Central memory CD8-positive, alpha-beta T cell (primary cell): ENCODE measurements around the gene PDGFD.

Source experiments
- ATAC-seq: fragments of 150-1000 bp; cut with Tn5 transposase; replicated peaks from 2 replicates; pipeline ENCODE4 v1.10.0; 2022; ENCODE audit warnings: mild to moderate bottlenecking, moderate FRiP score, moderate number of reproducible peaks; ENCODE audit not compliant: poor library complexity, severe bottlenecking; ENCODE audit errors: extremely low read depth
- DNase-seq, 2 donors: peaks; one replicate each; pipeline ENCODE4 v3.0.0; 2021; ENCODE audit warnings: low spot score in 2 of 2
- H3K27ac Mint-ChIP-seq: one replicate; pipeline ENCODE4 v1.8.0; 2022; ENCODE audit warnings: low read depth, mild to moderate bottlenecking, moderate library complexity, mixed read lengths
- H3K27me3 Mint-ChIP-seq: one replicate; pipeline ENCODE4 v1.8.0; 2022; ENCODE audit warnings: mixed read lengths
- H3K36me3 Mint-ChIP-seq: one replicate; pipeline ENCODE4 v1.8.0; 2022; ENCODE audit warnings: mild to moderate bottlenecking, moderate library complexity, mixed read lengths; ENCODE audit not compliant: insufficient read depth
- H3K4me1 Mint-ChIP-seq: one replicate; pipeline ENCODE4 v1.8.0; 2022; ENCODE audit warnings: mixed read lengths
- H3K4me3 Mint-ChIP-seq: one replicate; pipeline ENCODE4 v1.8.0; 2022; ENCODE audit warnings: mild to moderate bottlenecking, moderate library complexity, mixed read lengths
- H3K9me3 Mint-ChIP-seq: one replicate; pipeline ENCODE4 v1.8.0; 2022; ENCODE audit warnings: mixed read lengths

PDGFD gene

DNA sequence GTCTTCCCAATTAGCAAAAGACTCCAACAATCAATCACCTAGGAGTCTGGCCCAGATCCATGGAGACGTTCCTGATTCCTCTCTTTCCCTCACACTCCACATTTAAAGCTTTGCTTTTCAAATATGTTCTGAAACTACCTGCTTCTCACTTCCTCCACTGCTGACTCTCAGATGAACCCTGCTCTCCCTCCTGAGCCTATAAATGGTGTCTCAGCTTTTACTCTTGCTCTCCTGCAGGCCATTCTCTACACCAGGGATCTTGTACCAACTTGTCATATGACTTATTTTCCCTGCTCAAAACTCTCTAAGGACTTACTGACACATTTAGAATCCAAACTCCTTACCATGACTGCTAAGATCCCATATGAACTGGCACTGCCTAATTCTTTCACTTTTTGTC is 265.9 kb downstream of the PDGFD start:
- DNase-seq, result no peak
- Mint-ChIP-seq H3K27me3 (no peaks in the 10 kb centered on the region), H3K4me3 (no peak overlapping the region), H3K27ac (no peak overlapping the region), H3K36me3 (peaks cover 2% of the 10 kb centered on the region), H3K4me1 (no peaks in the 10 kb centered on the region), H3K9me3 (peaks cover under 1% of the 10 kb centered on the region)
- ATAC-seq, result no peak

DNA sequence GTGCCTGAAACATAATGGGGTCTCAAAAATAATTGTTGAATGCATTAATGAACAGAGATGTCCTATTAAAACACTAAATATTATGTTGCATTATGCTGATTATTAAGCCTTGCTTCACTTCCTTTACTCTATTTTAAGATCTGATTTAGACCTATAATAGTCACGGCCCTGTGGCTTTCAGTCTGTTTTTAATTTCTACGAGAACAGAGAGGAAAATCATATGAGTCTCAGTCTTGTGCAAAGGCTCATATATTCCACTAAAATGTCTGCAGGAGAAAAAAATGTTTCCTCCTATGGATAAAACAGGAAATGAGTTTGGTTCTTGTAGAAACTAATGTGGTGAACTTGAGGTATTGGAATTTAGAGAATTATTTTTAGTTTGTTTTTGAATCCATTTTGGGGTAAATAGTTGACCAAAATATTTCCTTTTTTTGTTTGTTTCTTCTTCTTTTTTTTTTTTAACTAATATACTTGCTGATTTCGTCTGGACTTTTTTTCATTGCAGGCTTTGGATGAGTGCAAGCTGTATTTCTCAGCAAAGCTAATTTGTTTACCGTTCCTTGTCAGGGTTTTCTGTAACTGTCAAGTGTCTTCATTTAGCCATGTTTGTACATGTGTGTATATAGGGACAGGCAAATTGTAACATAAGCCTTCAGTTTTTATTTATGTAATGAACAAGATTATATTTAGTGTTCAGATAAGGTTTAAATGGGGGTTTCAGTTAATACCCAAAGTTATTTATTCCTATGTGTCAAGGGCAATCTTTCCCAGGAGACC is 266.6 kb downstream of the PDGFD start:
- no peaks in the 10 kb centered on the region for H3K4me1 Mint-ChIP-seq
- no peak overlapping the region for H3K4me3 Mint-ChIP-seq
- H3K27ac Mint-ChIP-seq, result no peak overlapping the region
- no peaks in the 10 kb centered on the region for H3K27me3 Mint-ChIP-seq
- H3K9me3 Mint-ChIP-seq, result peaks cover 5% of the 10 kb centered on the region
- H3K36me3 Mint-ChIP-seq, result peaks cover 2% of the 10 kb centered on the region
- ATAC-seq (no peak), DNase-seq (no peak)

DNA sequence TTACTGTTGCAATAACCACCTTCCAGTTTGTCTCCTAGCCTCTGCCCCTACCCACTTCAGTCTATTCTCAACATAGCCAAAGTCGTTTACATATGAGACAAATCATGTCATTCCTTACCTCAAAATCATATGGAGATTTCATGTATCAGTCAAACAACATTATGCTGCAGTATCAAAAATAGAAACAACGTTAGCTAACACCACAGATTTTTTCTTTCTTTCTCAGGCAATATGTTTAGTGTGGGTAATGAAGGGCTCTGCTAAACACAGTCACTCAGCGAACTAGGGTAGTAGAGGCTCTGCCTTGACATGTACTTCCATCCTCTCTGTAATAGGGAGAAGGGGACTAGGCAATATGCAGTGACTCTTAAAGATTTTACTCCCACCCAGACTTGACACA is 268.8 kb downstream of the PDGFD start:
- no peak for ATAC-seq

DNA sequence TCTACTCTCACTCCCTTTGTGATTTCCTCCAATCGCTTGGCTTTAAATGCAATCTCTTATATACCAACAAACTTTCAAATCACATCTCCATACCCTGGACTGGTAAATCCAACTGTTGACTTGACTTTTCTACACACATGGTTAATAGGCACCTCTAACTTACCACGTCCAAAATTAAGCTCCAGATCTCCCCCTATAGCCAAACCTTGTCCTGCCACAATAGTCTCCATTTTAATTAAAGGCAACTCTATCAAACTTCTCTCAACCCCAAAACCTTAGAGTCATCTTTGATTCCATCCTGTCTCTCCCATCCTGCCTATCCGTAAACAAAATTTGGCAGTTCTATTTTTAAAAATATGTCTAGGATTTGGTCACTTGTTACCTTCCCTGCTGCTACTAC is 269.3 kb downstream of the PDGFD start:
- Mint-ChIP-seq H3K4me1 (no peaks in the 10 kb centered on the region), H3K4me3 (no peak overlapping the region), H3K9me3 (peaks cover 14% of the 10 kb centered on the region)

More for the DNA sequence above, 268.8 kb downstream of the PDGFD start:
- Mint-ChIP-seq H3K4me3 (no peak overlapping the region), H3K9me3 (peaks cover 14% of the 10 kb centered on the region), H3K36me3 (peaks cover 2% of the 10 kb centered on the region), H3K27me3 (no peaks in the 10 kb centered on the region), H3K27ac (no peak overlapping the region), H3K4me1 (no peaks in the 10 kb centered on the region)
- DNase-seq, result no peak

DNA sequence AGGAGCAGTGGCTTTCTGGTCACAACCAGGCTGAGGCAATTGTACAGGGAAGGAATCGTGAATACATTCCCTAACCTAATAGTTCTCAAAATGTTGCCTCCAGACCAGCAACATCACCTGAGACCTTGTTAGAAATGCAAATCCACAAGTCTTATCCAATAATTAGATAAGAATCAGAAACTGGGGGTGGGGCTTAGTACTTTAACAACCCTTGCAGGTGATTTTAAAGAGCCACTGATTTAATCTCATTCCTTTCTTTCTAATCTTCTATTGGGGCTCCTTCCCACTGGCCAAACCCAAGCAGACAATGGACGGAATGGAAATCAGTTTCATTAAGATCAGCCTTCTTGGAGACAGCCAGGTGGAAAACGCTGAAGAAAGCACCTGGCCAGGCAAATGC is 269.9 kb downstream of the PDGFD start:
- no peak overlapping the region for H3K4me3 Mint-ChIP-seq
- no peaks in the 10 kb centered on the region for H3K27me3 Mint-ChIP-seq
- no peak for ATAC-seq
- H3K9me3 Mint-ChIP-seq, result peaks cover 14% of the 10 kb centered on the region
- no peaks in the 10 kb centered on the region for H3K4me1 Mint-ChIP-seq
- no peak for DNase-seq
- H3K36me3 Mint-ChIP-seq, result peaks cover 2% of the 10 kb centered on the region
- no peak overlapping the region for H3K27ac Mint-ChIP-seq

More for the DNA sequence above, 269.3 kb downstream of the PDGFD start:
- H3K27me3 Mint-ChIP-seq, result no peaks in the 10 kb centered on the region
- H3K27ac Mint-ChIP-seq, result no peak overlapping the region
- DNase-seq, result no peak
- H3K36me3 Mint-ChIP-seq, result peaks cover 2% of the 10 kb centered on the region
- ATAC-seq, result no peak

DNA sequence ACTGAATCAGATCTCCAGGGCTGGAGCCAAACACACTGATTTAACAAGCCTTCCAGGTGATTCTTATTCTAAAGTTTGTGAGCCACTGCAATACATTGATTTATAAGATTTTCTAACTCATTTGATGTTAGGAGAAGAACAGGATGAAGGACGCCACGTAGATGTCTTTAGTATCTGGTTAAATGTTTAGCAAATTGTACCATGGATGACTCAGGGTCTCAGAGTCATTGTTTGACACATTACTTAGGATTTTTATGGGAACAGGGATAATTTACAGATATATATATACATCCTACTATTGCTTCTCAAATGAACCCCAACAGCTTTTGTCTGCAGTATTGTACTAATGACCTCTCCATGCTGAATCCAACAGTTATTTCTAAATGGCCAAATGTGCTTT is 270.6 kb downstream of the PDGFD start:
- peaks cover 14% of the 10 kb centered on the region for H3K9me3 Mint-ChIP-seq
- ATAC-seq (no peak), DNase-seq (no peak)
- no peaks in the 10 kb centered on the region for H3K27me3 Mint-ChIP-seq
- H3K27ac Mint-ChIP-seq, result no peak overlapping the region
- H3K36me3 Mint-ChIP-seq, result peaks cover 2% of the 10 kb centered on the region
- no peak overlapping the region for H3K4me3 Mint-ChIP-seq
- no peaks in the 10 kb centered on the region for H3K4me1 Mint-ChIP-seq

DNA sequence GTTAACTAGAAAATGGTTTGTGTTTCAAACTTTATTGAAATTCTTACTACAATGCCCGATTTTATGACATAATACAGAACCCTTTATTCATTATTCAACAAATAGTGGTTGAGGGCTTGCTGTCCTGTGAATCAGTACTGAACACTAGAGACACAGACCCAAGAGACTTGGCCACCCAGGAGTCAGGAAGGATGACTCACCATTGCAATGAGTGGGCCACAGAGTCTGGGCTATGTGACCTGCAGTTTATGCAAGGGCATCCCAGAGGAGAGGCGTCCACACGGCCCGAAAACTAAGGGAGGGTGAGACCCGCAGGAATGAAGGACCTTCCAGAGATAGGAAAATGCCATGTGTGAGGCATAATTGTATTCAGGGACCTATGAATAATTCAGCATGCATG is 271.3 kb downstream of the PDGFD start:
- Mint-ChIP-seq H3K27me3 (no peaks in the 10 kb centered on the region), H3K9me3 (peaks cover 14% of the 10 kb centered on the region), H3K36me3 (peaks cover 2% of the 10 kb centered on the region), H3K4me1 (no peaks in the 10 kb centered on the region), H3K4me3 (no peak overlapping the region), H3K27ac (no peak overlapping the region)
- DNase-seq, result no peak
- ATAC-seq, result no peak

DNA sequence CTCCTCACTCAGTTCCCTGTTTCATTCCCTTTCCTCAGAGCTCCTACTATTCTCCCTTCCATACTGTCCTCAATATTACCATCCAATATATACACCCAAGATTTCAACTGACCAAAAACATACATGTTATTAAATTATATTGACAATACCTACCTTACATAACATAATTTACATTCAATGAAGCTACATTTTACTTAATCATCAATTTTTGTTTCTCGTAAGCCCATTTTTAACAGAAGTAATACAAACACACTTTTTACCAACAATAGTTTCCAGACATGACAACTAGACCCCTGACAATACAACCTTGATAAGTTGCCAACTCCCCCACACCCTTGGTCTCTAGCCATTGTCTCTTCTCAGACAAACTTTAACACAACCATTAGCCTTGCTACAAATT is 273.3 kb downstream of the PDGFD start:
- DNase-seq, result no peak
- Mint-ChIP-seq H3K27ac (no peak overlapping the region), H3K4me1 (no peaks in the 10 kb centered on the region), H3K27me3 (no peaks in the 10 kb centered on the region), H3K9me3 (peaks cover 14% of the 10 kb centered on the region), H3K36me3 (peaks cover 2% of the 10 kb centered on the region), H3K4me3 (no peak overlapping the region)
- ATAC-seq, result no peak

DNA sequence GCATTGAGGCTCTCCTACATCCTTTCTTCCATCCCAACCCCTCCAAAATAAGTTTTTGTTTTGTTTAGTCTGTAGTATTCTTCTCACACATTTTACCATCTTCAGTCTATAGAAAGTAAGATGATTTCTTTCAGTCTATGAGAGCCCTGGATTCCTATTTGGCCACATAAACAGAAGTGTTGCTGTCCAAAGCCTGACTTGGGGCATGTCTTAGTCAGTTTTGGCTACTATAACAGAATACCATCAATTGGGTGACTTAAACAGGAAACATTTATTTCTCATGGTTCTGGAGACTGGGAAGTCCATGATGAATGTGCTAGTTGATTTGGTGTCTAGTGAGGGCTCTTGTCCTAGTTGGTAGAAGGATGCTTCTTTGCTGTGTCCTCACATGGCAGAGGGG is 274.3 kb downstream of the PDGFD start:
- H3K4me1 Mint-ChIP-seq, result no peaks in the 10 kb centered on the region
- ATAC-seq (no peak), DNase-seq (no peak)
- no peaks in the 10 kb centered on the region for H3K27me3 Mint-ChIP-seq
- H3K4me3 Mint-ChIP-seq, result no peak overlapping the region
- H3K9me3 Mint-ChIP-seq, result peaks cover 14% of the 10 kb centered on the region
- no peak overlapping the region for H3K27ac Mint-ChIP-seq
- H3K36me3 Mint-ChIP-seq, result peaks cover 2% of the 10 kb centered on the region

DNA sequence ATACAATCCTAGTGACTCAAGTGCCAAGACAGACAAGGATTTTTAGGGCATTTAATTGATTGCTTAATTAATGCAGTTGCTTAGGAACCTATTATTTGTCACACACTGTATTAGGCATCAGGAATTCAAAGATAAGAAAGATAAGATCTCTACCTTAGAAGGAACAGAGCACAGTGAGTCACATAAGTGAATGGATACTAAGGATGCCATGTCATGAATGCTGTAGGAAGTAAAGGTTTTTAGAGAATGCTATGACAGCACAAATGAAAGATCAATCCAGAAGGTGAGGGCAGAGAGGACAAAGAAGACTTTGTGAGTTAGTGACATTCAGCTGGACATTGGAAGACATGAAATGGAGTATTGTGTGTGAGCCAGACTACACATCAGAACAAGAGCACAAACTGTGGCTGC is 275.4 kb downstream of the PDGFD start:
- DNase-seq, result no peak
- no peaks in the 10 kb centered on the region for H3K27me3 Mint-ChIP-seq
- no peaks in the 10 kb centered on the region for H3K4me1 Mint-ChIP-seq
- ATAC-seq, result no peak
- H3K27ac Mint-ChIP-seq, result no peak overlapping the region
- no peak overlapping the region for H3K4me3 Mint-ChIP-seq
- peaks cover 14% of the 10 kb centered on the region for H3K9me3 Mint-ChIP-seq
- peaks cover 2% of the 10 kb centered on the region for H3K36me3 Mint-ChIP-seq

DNA sequence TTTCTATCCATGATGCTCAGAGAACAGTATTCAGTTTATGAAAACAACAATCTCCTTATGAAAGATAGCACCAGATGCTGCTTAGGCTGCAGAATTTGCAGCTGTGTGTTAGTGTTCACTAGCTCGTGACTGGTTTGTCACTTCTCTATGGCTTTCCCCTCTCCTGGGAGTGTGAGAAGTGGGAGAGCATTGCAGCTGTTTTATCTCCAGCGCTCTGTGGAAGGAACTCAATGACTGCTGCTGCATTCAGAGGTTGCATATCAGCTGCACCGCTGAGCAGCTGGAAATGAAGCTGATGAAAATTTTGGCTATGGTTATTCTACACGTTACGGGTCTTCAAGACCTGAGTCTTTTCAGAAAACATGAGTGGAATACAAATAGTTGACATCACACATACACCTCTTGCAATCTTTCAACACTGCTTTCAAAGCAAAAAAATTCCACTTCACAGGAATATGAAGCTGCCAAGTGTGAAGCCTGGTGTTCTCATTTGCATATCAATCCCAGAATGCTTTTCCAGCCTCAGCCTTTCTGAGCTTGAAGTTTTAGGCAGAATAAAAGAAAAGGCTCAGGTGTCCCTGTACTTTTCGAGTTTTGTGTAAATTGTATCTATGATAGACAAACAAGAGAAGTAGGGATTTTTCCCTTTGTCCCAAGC is 276.8 kb downstream of the PDGFD start:
- no peak overlapping the region for H3K27ac Mint-ChIP-seq
- H3K4me3 Mint-ChIP-seq, result no peak overlapping the region
- DNase-seq, result no peak
- no peaks in the 10 kb centered on the region for H3K4me1 Mint-ChIP-seq
- no peaks in the 10 kb centered on the region for H3K27me3 Mint-ChIP-seq
- ATAC-seq, result no peak
- H3K36me3 Mint-ChIP-seq, result no peaks in the 10 kb centered on the region
- H3K9me3 Mint-ChIP-seq, result peaks cover 8% of the 10 kb centered on the region

DNA sequence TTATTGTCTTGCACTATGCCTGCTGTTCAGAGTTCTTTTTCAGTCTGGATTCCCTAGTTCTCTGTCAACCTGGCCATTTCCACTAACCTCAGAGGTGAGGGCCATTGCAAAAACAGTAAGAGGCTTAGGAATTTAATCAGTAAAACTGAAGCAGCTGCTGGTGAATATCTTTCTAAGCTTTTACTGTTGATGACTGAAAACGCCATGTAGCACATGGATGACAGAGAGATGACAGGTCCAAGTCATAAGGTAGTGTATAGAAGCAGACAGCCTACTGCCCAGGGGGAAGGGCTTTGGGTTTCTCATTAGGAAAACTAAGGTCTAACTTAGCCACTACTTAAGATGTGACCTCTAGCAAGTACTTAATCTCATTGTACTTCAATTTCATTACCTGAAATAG is 280.1 kb downstream of the PDGFD start:
- no peak for ATAC-seq
- Mint-ChIP-seq H3K36me3 (no peaks in the 10 kb centered on the region), H3K4me1 (no peaks in the 10 kb centered on the region), H3K9me3 (no peaks in the 10 kb centered on the region), H3K4me3 (no peak overlapping the region), H3K27me3 (no peaks in the 10 kb centered on the region), H3K27ac (no peak overlapping the region)
- no peak for DNase-seq

DNA sequence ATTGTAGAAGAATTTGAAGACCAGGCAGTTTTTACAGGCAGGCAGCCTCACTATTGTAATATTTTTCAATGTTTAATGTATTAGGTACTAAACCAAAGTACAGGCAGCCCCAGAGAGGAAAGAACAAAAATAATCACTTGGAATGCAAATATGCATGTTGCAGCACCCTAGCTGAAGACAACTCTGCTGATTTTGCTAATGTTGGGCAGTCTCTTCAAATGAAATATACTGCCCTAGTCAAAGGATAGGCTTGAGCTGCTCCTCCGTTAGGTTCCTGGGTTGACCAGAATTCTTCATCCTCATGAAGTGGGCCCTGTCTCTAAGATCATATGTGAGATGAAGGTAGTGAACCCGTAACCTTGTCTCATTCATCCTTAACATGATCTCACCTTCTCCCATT is 280.7 kb downstream of the PDGFD start:
- DNase-seq (no peak), ATAC-seq (no peak)
- Mint-ChIP-seq H3K36me3 (no peaks in the 10 kb centered on the region), H3K27ac (no peak overlapping the region), H3K4me3 (no peak overlapping the region), H3K27me3 (no peaks in the 10 kb centered on the region), H3K4me1 (no peaks in the 10 kb centered on the region), H3K9me3 (no peaks in the 10 kb centered on the region)
